ENCODE results near the gene CDC40.
A peak's percentile ranks its signal among the peaks of the same experiment; 100 is the strongest.
"Not testable (repeated sequence)": the region's sequence is repeated elsewhere in the genome, so short reads cannot be mapped to it uniquely, and the experiment has no call there.

Gene CDC40

GRCh38 chr6:110201151-110201884, 21.1 kb downstream of the CDC40 start:
- no peak for DNase-seq (ENCODE audit: low spot score)

- no peak for DNase-seq (ENCODE audit: low spot score)
These were observed 27.4 kb downstream of the CDC40 start for GRCh38 chr6:110207652-110208051.

- DNase-seq (ENCODE audit: low spot score) = no peak
These were observed 31.5 kb downstream of the CDC40 start for GRCh38 chr6:110211753-110212152.

- no peak for DNase-seq (ENCODE audit: low spot score)
These were observed 34.1 kb downstream of the CDC40 start for GRCh38 chr6:110214338-110214737.

- no peak for DNase-seq (ENCODE audit: low spot score)
These were observed 35.9 kb downstream of the CDC40 start for GRCh38 chr6:110216140-110216539.

- DNase-seq (ENCODE audit: low spot score) = no peak
These were observed 37.0 kb downstream of the CDC40 start for GRCh38 chr6:110217266-110217665.

- DNase-seq (ENCODE audit: low spot score) = no peak
These were observed 41.5 kb downstream of the CDC40 start for GRCh38 chr6:110221738-110222137.

- no peak for DNase-seq (ENCODE audit: low spot score)
These were observed 46.0 kb downstream of the CDC40 start for GRCh38 chr6:110226261-110226660.

- no peak for DNase-seq (ENCODE audit: low spot score)
These were observed 52.2 kb downstream of the CDC40 start for GRCh38 chr6:110232450-110232849.

- no peak for DNase-seq (ENCODE audit: low spot score)
These were observed 53.6 kb downstream of the CDC40 start for GRCh38 chr6:110233770-110234374.

GRCh38 chr6:110236007-110236406, 55.8 kb downstream of the CDC40 start:
- not testable (repeated sequence) for DNase-seq (ENCODE audit: low spot score)

- no peak for DNase-seq (ENCODE audit: low spot score)
These were observed 59.5 kb downstream of the CDC40 start for GRCh38 chr6:110239526-110240274.

GRCh38 chr6:110244621-110245020, 64.4 kb downstream of the CDC40 start:
- not testable (repeated sequence) for DNase-seq (ENCODE audit: low spot score)

- no peak for DNase-seq (ENCODE audit: low spot score)
These were observed 66.2 kb downstream of the CDC40 start for GRCh38 chr6:110246378-110246777.

GRCh38 chr6:110246900-110247546, 66.8 kb downstream of the CDC40 start:
- no peak for DNase-seq (ENCODE audit: low spot score)

- DNase-seq (ENCODE audit: low spot score) = no peak
These were observed 69.8 kb downstream of the CDC40 start for GRCh38 chr6:110250058-110250457.

GRCh38 chr6:110250838-110251237, 70.6 kb downstream of the CDC40 start:
- no peak for DNase-seq (ENCODE audit: low spot score)

GRCh38 chr6:110255211-110255750, 75.1 kb downstream of the CDC40 start:
- peak; percentile 14 for DNase-seq (ENCODE audit: low spot score)

- DNase-seq (ENCODE audit: low spot score) = no peak
These were observed 76.1 kb downstream of the CDC40 start for GRCh38 chr6:110256366-110256765.

- no peak for DNase-seq (ENCODE audit: low spot score)
These were observed 85.0 kb downstream of the CDC40 start for GRCh38 chr6:110265273-110265672.

- no peak for DNase-seq (ENCODE audit: low spot score)
These were observed 86.8 kb downstream of the CDC40 start for GRCh38 chr6:110266996-110267395.

GRCh38 chr6:110269623-110270022, 89.4 kb downstream of the CDC40 start:
- no peak for DNase-seq (ENCODE audit: low spot score)
